ENCODE data around the gene KIF14.

DNA sequence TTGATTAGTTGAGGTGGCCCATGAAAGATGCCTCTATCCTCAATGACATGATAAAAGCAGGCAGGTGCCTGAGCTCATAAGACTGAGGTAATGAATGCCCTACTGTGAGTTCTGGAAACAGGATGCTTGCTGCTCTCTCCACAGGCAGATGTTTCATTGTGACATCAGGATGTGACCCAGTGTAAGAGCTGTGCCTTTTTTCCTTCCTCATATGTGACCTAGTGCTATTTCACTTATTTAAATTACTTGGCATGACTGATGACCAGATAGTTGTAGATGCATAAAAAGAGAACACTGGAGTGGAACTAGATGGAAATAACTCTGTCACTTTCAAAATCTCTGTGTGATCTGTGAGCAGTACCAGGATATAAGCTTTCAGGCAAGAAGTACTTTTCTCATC lies 31.9 kb downstream of the KIF14 start:
- TF ChIP-seq, protein P1, sequence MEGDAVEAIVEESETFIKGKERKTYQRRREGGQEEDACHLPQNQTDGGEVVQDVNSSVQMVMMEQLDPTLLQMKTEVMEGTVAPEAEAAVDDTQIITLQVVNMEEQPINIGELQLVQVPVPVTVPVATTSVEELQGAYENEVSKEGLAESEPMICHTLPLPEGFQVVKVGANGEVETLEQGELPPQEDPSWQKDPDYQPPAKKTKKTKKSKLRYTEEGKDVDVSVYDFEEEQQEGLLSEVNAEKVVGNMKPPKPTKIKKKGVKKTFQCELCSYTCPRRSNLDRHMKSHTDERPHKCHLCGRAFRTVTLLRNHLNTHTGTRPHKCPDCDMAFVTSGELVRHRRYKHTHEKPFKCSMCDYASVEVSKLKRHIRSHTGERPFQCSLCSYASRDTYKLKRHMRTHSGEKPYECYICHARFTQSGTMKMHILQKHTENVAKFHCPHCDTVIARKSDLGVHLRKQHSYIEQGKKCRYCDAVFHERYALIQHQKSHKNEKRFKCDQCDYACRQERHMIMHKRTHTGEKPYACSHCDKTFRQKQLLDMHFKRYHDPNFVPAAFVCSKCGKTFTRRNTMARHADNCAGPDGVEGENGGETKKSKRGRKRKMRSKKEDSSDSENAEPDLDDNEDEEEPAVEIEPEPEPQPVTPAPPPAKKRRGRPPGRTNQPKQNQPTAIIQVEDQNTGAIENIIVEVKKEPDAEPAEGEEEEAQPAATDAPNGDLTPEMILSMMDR (IDR thresholded peaks at IDR 0.05; ENCODE audit: low read depth, low read length, poor library complexity, severe bottlenecking), result no peak
- TF ChIP-seq EZH2phosphoT487 (IDR thresholded peaks at IDR 0.05; ENCODE audit: borderline replicate concordance, low read length), result no peak

Data from DOHH2 (cell line).